Medulla oblongata (tissue), 1 donor: ENCODE data around the gene HS1BP3.

Source experiments
- DNase-seq: peaks from one replicate; pipeline ENCODE4 v3.0.0-alpha.2; 2015; ENCODE audit errors: extremely low spot score

The HS1BP3 gene

GRCh38 chr2:20663196-20664070 is 12.5 kb upstream of the HS1BP3 start:
- DNase-seq = no peak

- no peak for DNase-seq
Observed at GRCh38 chr2:20662308-20662937, 11.5 kb upstream of the HS1BP3 start.

GRCh38 chr2:20661421-20662307 is 10.8 kb upstream of the HS1BP3 start:
- DNase-seq = peak; percentile 87

- no peak for DNase-seq
Observed at GRCh38 chr2:20660506-20661420, 9.9 kb upstream of the HS1BP3 start.

- no peak for DNase-seq
Observed at GRCh38 chr2:20657522-20658235, 6.8 kb upstream of the HS1BP3 start.

GRCh38 chr2:20656561-20656960 is 5.7 kb upstream of the HS1BP3 start:
- no peak for DNase-seq

- DNase-seq = no peak
Observed at GRCh38 chr2:20654535-20654813, 3.6 kb upstream of the HS1BP3 start.

- DNase-seq = no peak
Observed at GRCh38 chr2:20653695-20654534, 3.0 kb upstream of the HS1BP3 start.

- no peak for DNase-seq
Observed at GRCh38 chr2:20652673-20653575, 2.0 kb upstream of the HS1BP3 start.

GRCh38 chr2:20652141-20652540 is 1.2 kb upstream of the HS1BP3 start:
- DNase-seq = no peak

GRCh38 chr2:20651731-20652099 is 817 bp upstream of the HS1BP3 start:
- DNase-seq = no peak

- peak; percentile 51 for DNase-seq
Observed at GRCh38 chr2:20650393-20650876, 463 bp downstream of the HS1BP3 start.

GRCh38 chr2:20649976-20650375 is 922 bp downstream of the HS1BP3 start:
- no peak for DNase-seq

GRCh38 chr2:20649576-20649975 is 1.3 kb downstream of the HS1BP3 start:
- no peak for DNase-seq

GRCh38 chr2:20648831-20649230 is 2.1 kb downstream of the HS1BP3 start:
- DNase-seq = no peak

GRCh38 chr2:20648206-20648605 is 2.7 kb downstream of the HS1BP3 start:
- DNase-seq = no peak

- DNase-seq = no peak
Observed at GRCh38 chr2:20647738-20648137, 3.2 kb downstream of the HS1BP3 start.

- DNase-seq = no peak
Observed at GRCh38 chr2:20647211-20647610, 3.7 kb downstream of the HS1BP3 start.

GRCh38 chr2:20646446-20646845 is 4.5 kb downstream of the HS1BP3 start:
- no peak for DNase-seq
